Measurements from ENCODE around the gene MAP3K14.
A peak's percentile ranks its signal among the peaks of the same experiment; 100 is the strongest.
"Not testable (repeated sequence)": the region's sequence is repeated elsewhere in the genome, so short reads cannot be mapped to it uniquely, and the experiment has no call there.

Gene MAP3K14

GRCh38 chr17:45253237-45253636 is 63.6 kb downstream of the MAP3K14 start:
- not testable (repeated sequence) for DNase-seq

DNA sequence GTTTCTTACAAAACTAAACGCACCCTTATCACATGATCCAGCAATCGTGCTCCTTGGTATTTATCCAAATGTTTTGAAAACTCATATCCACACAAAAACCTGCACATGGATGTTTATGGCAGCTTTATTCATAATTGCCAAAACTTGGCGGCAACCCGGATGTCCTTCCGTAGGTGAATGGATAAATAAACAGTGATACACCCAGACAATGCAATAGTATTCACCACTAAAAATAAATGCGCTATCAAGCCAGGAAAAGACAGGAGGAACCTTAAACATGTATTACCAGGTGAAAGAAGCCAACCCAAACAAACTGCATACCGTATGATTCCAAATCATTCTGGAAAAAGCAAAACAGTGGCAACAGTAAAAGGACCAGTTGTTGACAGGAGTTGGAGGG is 64.9 kb downstream of the MAP3K14 start:
- no peak for DNase-seq

GRCh38 chr17:45248132-45248957 is 68.5 kb downstream of the MAP3K14 start:
- DNase-seq = peak; percentile 84

GRCh38 chr17:45247429-45248131 is 69.2 kb downstream of the MAP3K14 start:
- peak; percentile 97 for DNase-seq

DNA sequence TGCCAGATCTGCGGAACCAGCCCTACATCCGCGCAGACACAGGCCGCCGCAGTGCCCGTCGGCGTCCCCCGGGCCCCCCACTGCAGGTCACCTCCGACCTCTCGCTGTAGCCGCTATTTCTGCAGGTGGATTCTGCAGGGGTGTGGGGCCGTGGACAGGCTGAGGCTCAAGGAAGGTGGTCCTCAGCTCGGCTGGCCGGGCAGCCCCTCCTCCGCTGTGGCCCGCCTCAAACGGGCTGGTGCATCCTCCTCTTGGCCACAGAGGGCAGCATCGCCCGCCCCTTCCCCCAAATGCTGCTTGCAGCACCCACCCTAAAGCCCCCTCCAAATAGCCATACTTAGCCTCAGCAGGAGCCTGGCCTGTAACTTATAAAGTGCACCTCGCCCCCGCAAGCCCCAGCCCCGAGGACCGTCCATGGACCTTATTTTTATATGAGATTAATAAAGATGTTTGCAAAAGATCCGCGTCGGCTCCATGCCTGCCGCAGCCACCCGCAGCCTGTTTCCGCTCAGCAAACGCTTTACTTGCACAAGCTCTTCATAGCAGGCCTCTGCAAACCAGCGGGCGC is 69.9 kb downstream of the MAP3K14 start:
- DNase-seq = no peak

GRCh38 chr17:45246338-45246737 is 70.5 kb downstream of the MAP3K14 start:
- no peak for DNase-seq

GRCh38 chr17:45244725-45245656 is 71.8 kb downstream of the MAP3K14 start:
- DNase-seq = no peak

DNA sequence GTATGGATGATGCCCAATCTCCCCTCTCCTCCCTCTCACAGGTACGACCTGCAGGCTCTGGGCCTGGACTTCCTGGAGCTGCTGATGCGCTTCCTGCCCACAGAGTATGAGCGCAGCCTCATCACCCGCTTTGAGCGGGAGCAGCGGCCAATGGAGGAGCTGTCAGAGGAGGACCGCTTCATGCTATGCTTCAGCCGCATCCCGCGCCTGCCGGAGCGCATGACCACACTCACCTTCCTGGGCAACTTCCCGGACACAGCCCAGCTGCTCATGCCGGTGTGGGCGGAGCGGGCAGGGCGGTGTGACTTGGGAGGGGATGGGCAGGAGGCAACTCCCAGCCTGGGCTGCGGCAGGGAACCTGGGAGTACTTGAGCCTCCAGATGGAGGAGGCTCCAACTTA is 73.1 kb downstream of the MAP3K14 start:
- DNase-seq = no peak

DNA sequence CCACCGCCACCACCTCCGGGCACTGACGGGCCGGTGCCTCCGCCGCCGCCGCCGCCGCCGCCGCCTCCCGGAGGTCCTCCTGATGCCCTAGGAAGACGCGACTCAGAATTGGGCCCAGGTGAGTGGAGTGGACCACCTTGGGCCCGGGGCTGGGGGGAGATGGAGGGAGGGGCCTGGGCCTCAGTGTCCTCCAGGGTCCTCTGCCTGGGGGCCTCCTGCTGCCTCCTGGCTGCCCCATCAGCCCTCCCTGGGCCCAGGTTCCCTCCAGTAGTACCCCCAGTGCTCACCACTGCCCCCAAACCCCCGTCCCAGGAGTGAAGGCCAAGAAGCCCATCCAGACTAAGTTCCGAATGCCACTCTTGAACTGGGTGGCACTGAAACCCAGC is 74.8 kb downstream of the MAP3K14 start:
- no peak for DNase-seq

DNA sequence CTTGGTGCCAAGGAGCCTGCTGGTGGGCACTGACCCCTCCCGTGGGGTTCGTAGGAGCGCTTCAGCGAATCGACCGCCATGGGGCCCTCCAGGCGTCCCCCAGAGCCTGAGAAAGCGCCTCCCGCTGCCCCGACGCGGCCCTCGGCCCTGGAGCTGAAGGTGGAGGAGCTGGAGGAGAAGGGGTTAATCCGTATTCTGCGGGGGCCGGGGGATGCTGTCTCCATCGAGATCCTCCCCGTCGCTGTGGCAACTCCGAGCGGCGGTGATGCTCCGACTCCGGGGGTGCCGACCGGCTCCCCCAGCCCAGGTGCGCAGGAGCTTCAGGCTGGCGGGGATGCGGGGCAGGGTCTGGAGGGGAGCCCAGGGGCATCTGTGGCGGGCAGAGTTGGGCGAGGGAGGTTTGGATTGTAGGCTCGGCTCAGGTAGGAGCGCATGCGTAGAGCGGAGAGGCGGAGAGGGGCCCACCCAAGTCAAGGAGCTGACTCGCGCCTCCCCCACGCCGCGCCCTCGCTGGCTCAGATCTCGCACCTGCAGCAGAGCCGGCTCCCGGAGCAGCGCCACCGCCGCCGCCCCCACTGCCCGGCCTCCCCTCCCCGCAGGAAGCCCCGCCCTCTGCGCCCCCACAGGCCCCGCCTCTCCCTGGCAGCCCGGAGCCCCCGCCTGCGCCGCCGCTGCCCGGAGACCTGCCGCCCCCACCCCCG is 75.3 kb downstream of the MAP3K14 start:
- no peak for DNase-seq

GRCh38 chr17:45240905-45241327 is 75.9 kb downstream of the MAP3K14 start:
- DNase-seq = no peak

DNA sequence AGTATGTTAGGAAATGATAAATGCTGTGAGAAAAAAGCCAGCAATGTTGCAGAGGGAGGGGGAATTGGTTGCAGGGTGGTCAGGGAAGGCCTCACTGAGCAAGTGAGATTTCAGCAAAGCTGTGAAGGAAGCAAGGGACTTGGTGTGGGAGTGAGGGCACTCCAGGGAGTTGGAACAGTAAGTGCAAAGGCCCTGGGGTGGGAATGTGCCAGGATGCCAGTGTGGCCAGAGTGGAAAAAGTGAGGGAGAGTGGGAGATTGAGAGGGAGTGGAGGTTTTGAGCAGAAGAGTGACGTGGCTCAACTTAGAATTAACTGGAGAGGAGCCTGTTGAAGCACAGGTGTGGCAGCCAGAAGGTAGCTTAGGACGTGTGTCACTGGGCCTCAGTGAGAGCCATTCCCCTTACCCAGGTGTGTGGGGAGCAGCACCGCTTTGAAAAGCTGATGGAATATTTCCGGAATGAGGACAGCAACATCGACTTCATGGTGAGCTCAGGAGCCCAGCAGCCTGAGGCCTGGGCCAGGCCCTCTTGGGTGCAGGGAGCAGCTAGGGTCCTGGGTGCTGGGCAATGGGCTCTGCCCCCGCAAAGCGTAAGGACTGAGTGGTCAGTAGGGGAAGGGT is 78.6 kb downstream of the MAP3K14 start:
- no peak for DNase-seq

GRCh38 chr17:45237686-45238085 is 79.1 kb downstream of the MAP3K14 start:
- no peak for DNase-seq

DNA sequence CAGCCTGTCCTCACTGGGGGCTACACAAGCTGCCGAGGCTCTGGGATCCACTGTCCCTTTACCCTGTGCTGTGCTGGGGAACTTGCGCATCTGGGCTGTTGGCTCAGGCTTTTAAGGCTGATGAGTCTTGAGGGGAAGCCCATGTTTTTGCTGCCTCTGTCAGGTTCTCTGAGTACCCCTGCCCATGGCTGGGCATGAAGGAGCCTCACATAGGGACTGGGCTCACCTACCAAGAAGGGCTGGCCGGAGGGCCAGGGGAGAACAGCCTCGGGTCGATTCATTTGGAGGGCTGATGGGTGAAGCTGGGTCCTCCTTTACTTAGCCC is 80.6 kb downstream of the MAP3K14 start:
- no peak for DNase-seq

DNA sequence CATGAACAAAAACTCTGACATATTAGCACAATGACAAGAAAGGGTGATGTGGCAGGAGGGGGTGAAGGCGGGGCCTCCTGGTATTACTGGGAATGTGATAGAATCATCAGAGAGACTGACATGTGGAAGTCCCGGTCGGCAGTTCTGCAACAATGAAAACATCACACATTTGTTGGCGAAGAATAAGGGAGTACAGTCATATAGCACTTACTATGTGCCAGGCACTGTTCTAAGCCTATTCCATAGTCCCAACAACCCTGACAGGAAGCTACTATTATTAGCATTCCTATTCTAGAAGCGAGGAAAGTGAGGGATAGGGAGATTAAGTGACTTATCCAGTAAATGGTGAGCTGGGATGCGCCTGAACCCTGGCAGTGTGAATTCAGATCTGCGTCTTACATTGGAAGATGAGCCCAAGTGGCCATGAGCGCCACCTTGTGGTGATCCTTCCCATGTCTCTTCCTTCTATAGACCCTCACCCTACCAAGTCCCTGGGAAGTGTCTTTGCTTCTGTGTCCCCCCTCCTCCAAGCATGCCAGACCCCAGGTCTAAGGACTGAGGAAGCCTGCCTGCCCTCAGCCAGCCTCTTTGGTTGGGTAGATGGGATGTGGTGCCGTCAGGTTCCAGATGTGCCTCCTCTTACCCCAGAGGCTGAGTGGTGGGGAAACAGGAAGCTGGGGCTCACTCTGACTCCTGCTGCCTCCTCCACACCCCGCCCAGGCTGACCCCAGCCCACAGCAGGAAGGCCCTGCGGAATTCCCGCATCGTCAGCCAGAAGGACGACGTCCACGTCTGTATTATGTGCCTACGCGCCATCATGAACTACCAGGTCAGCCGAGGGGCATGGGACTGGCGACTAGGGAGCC is 81.2 kb downstream of the MAP3K14 start:
- DNase-seq = peak; percentile 80

GRCh38 chr17:45234641-45235415 is 82.0 kb downstream of the MAP3K14 start:
- DNase-seq = peak; percentile 65

DNA sequence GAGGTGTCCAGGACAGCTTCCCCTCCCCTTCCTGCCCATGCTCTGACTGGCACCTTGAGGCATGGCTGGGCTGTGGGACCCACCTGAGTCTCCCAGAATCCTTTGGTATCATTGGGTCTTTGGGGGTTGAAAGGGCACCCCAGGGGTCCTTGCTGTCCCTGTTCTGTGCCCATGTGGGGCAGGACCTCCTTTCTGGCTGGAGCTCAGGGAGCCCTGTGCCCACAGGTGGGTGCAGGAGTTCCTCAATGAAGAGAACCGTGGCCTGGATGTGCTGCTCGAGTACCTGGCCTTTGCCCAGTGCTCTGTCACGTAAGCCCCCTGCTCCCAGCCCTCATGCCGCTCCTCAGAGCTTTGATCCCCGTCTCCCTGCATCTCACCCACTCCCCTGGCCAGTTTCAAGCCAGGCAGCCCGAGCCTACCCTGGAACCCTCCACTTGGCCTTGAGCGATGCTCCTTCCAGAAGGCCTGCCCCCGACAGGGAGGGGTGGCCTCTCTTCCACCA is 83.3 kb downstream of the MAP3K14 start:
- DNase-seq = no peak

DNA sequence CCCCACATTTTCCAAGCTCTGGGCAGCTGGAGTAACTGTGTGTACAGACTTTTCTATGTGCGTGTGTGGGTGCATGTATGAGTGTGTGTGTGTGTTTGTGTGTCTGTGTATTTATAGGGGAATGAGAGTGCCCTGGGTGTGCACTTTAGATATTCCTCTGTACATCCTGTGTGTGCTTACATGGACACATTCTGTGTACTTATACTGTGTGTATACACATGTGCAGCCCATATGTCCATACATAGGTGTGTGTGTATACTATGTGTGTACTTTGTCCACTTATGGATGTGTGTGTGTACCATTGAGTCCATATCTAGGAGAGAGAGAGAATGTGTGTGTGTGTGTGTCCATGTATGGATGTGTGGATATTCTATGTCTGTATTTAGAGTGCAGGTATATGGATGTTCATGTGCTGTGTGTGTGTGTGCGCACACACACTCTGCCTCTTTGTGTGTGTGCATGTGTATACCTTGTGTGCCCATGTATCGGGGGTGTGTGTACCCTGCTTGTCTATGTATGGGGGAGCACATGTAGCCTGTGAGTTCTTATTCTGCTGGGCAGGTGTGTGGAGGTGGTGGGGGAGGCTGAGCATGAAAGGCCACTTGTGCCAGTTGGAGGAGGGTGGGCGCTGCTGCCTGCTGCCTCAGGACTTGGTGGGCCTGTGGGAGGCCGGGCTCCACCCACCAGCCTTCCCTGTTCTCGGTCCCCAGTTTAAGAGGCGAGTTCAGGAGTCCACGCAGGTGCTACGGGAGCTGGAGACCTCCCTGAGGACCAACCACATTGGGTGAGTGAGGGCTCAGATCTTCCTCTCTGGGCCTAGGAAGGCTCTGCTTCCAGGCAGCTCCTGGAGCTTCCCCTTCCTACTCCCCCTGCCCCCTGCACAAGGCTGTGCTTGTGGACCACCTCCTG is 84.1 kb downstream of the MAP3K14 start:
- no peak for DNase-seq
